Measurements from ENCODE around the gene MIX23. TPM values are rescaled to one million over a fixed set of nuclear protein-coding genes. Genes with fewer than 3 reads are reported as not detected.
A peak's percentile ranks its signal among the peaks of the same experiment; 100 is the strongest.

MIX23 gene
- total RNA-seq, 2 experiments from 2014 or later, result 154 to 168 TPM

GRCh38 chr3:122421101-122421500, 38.1 kb upstream of the MIX23 start:
- H3K4me3 Mint-ChIP-seq, result no peak overlapping the region
- CTCF ChIA-PET, result interaction anchor here (0.7 to 0.8 kb wide), 2 partner anchors 85 to 128 kb away, joined by 3 to 4 read pairs; no protein-coding TSS in a partner anchor
- peaks cover 32% of the 10 kb centered on the region for H3K36me3 Mint-ChIP-seq (ENCODE audit: low read depth)
- no peak overlapping the region for H3K27ac Mint-ChIP-seq
- POLR2A ChIA-PET, result interaction anchor here (0.7 kb wide), 1 partner anchor 28 kb away, joined by 3 read pairs; no protein-coding TSS in a partner anchor
- intact Hi-C loops (cut with micrococcal nuclease), result no loop called here
- DNase-seq (no peak), ATAC-seq (no peak)
- TF ChIP-seq, protein P1, sequence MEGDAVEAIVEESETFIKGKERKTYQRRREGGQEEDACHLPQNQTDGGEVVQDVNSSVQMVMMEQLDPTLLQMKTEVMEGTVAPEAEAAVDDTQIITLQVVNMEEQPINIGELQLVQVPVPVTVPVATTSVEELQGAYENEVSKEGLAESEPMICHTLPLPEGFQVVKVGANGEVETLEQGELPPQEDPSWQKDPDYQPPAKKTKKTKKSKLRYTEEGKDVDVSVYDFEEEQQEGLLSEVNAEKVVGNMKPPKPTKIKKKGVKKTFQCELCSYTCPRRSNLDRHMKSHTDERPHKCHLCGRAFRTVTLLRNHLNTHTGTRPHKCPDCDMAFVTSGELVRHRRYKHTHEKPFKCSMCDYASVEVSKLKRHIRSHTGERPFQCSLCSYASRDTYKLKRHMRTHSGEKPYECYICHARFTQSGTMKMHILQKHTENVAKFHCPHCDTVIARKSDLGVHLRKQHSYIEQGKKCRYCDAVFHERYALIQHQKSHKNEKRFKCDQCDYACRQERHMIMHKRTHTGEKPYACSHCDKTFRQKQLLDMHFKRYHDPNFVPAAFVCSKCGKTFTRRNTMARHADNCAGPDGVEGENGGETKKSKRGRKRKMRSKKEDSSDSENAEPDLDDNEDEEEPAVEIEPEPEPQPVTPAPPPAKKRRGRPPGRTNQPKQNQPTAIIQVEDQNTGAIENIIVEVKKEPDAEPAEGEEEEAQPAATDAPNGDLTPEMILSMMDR (IDR thresholded peaks at IDR 0.05), result no peak
- no peaks in the 10 kb centered on the region for H3K27me3 Mint-ChIP-seq
- no peaks in the 10 kb centered on the region for H3K9me3 Mint-ChIP-seq
- peaks cover 19% of the 10 kb centered on the region for H3K4me1 Mint-ChIP-seq (ENCODE audit: low read depth)

- no peaks in the 10 kb centered on the region for H3K9me3 Mint-ChIP-seq
- peaks cover 49% of the 10 kb centered on the region for H3K36me3 Mint-ChIP-seq (ENCODE audit: low read depth)
- no peak for DNase-seq
- H3K27ac Mint-ChIP-seq, result peak overlapping the region; percentile 98
- POLR2A ChIA-PET, result interaction anchor here (0.8 to 2.9 kb wide), 6 partner anchors 9 to 761 kb away, joined by 3 to 19 read pairs (median 4); partner anchors contain the start of genes FAM162A and MIX23
- peaks cover 44% of the 10 kb centered on the region for H3K4me1 Mint-ChIP-seq (ENCODE audit: low read depth)
- peak overlapping the region; percentile 97 for H3K4me3 Mint-ChIP-seq
- no peak for ATAC-seq
- CTCF ChIA-PET, result interaction anchor here (1.0 to 3.9 kb wide), 7 partner anchors 9 to 262 kb away, joined by 3 to 23 read pairs (median 5); partner anchors contain the start of gene FAM162A
- intact Hi-C loops (cut with micrococcal nuclease), result loop anchor here (10.0 kb wide), 1 partner anchor 268 kb away; the partner anchor contains the start of gene PARP14
- TF ChIP-seq, protein P1 (IDR thresholded peaks at IDR 0.05), result no peak
- H3K27me3 Mint-ChIP-seq, result no peaks in the 10 kb centered on the region
Observed at GRCh38 chr3:122416966-122417365, 33.9 kb upstream of the MIX23 start.

DNA sequence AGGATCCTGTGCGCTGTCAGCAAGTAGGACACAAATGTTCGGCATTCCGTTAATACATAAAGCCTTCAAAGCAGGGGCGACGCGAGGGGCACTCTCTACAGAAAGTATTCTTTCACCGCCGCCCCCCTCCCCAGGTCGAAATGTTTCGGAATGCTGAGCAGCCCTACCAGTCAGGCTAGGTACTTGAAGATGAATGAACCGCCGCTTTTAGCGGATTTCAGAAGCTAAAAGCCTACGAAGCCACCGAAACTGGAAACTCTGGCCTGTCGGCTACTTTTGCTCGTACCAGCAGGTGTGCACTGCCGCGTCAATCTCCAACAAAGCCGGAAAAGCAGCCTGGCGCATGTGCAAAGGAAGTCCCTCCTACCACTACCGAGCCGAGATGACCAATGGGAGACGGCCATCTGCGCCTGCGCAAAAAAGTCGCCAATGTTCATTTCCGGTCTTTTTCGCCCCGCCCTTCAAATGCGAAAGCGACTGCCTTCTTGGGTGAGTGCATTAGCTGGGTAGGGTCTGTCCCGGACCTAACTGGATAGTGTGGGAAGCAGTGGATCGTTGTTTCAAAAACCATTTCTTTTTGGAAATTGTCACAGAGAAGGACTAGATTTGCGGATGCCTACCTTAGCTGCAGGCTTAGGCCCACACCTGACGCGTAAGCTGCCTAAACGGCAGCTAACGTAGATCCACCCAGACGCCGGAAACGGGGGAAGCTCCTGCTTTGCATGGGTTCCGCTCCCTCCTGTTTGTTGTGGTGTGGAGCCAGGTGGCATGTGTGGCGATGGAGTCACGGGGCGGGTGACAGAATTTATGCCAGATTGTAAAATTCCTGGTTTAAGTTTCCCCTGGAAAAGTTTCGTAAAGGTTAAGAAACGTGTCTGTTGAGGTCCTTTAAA, 33.0 kb upstream of the MIX23 start, which contains the start of gene WDR5B:
Gene WDR5B, minus strand, starts transcription at position 301 of the 893 bp plus-strand sequence. CDS start 534 bp downstream, outside the sequence.
- Mint-ChIP-seq H3K4me1 (ENCODE audit: low read depth) (peaks cover 46% of the 10 kb centered on the region), H3K36me3 (ENCODE audit: low read depth) (peaks cover 47% of the 10 kb centered on the region), H3K27me3 (no peaks in the 10 kb centered on the region), H3K9me3 (no peaks in the 10 kb centered on the region), H3K27ac (peak within 1 kb of the TSS; percentile 98), H3K4me3 (peak within 1 kb of the TSS; percentile 97)
- intact Hi-C loops (cut with micrococcal nuclease), result loop anchor here (10.0 kb wide), 1 partner anchor 269 kb away; the partner anchor contains the start of gene PARP14
- DNase-seq, result peak; percentile 99
- ChIA-PET POLR2A (interaction anchor here (0.9 to 2.9 kb wide), 10 partner anchors 8 to 760 kb away, joined by 3 to 19 read pairs (median 3); partner anchors contain the start of genes DTX3L, FAM162A and MIX23), CTCF (interaction anchor here (0.8 to 3.9 kb wide), 10 partner anchors 8 to 263 kb away, joined by 3 to 23 read pairs (median 4); partner anchors contain the start of genes FAM162A and MIX23)
- TF ChIP-seq, protein P1 (IDR thresholded peaks at IDR 0.05), result no peak
- ATAC-seq, result peak; percentile 90

GRCh38 chr3:122415104-122415744, 32.2 kb upstream of the MIX23 start:
- ATAC-seq (peak; percentile 56), DNase-seq (peak; percentile 73)
- Mint-ChIP-seq H3K36me3 (ENCODE audit: low read depth) (peaks cover 51% of the 10 kb centered on the region), H3K9me3 (no peaks in the 10 kb centered on the region), H3K4me3 (peak overlapping the region; percentile 97), H3K27me3 (no peaks in the 10 kb centered on the region), H3K27ac (peak overlapping the region; percentile 98), H3K4me1 (ENCODE audit: low read depth) (peaks cover 51% of the 10 kb centered on the region)
- TF ChIP-seq, protein P1 (IDR thresholded peaks at IDR 0.05), result no peak
- intact Hi-C loops (cut with micrococcal nuclease), result loop anchor here (10.0 kb wide), 1 partner anchor 270 kb away; the partner anchor contains the start of gene PARP14
- POLR2A ChIA-PET, result interaction anchor here (1.0 to 2.9 kb wide), 8 partner anchors 9 to 150 kb away, joined by 3 to 19 read pairs (median 3); partner anchors contain the start of genes DTX3L, FAM162A and MIX23
- CTCF ChIA-PET, result interaction anchor here (1.4 to 3.9 kb wide), 7 partner anchors 7 to 264 kb away, joined by 4 to 23 read pairs (median 5); partner anchors contain the start of genes FAM162A and MIX23
